Adipose tissue (tissue), 3 donors: ENCODE data around the gene ILF2. TPM values are rescaled to one million over a fixed set of nuclear protein-coding genes. Genes with fewer than 3 reads are reported as not detected.
"Not testable (repeated sequence)": the region's sequence is repeated elsewhere in the genome, so short reads cannot be mapped to it uniquely, and the experiment has no call there.

Experiments
- H3K27ac ChIP-seq: one replicate; pipeline ENCODE4 v1.5.1; 2013; ENCODE audit warnings: low read depth, low read length
- WGBS, 3 donors: extraction: QIAGEN DNeasy Blood & Tissue Kit; methylation state at CpG; one replicate each; pipeline ENCODE4 v1.1.7; 2013; 5-methylcytosine and 5-hydroxymethylcytosine counted together
- polyA plus RNA-seq, 3 donors: library from polyadenylated mRNA; stranded (reverse); fragments of 200-250 nt; gene quantifications; one replicate each; pipeline ENCODE4 v1.2.3, GENCODE V29; 2013
- donor health status: healthy with polysubstance abuse.
- donor health status: Bipolar disorder and iron deficiency.
- donor health status: healthy.

The ILF2 gene
- polyA plus RNA-seq, 3 donors, result 56.3 to 111 (median 89.5) TPM

DNA sequence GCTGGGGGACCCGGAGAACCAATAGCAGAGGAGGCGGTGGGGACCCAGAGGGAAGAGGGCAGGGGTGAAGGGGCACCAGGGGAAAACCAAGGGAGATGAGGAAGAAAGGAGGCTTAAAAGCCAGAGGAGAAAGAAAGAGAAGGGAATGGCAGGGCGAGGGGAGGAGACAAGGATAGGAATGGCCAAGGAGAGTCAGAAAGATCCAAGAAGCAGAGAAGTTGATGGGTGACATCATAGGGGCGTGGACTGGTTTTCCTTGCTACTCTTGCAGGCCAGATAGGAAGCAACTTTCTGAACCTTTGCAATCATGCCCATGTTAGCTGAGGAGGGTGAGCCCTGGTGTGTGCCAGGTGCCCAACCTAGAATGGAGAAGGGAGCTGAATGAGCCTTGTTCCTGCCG, 13.1 kb upstream of the ILF2 start:
- WGBS, 3 donors, result 73 to 86% (median 79%) methylated on average over 5 of the region's 5 CpGs
- H3K27ac ChIP-seq, result no peak overlapping the region

DNA sequence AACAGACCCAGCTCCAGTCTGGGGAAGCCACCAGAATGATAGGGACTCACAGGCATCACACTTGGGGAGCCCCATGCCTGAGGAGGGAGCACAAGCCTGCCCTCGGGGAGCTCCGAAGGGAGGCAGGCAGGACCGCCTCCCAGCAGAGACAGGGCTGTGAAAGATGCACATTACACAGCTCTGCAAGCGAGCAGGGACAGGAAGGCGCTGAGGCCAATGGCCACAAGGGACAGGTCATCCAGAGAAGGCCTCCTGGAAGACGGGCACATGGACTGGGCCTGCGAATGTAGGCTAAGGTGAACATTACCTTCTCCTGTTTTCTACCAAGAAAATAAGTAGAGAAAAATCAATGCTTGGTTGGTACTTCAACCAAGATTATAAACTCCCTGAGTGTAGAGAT, 11.9 kb upstream of the ILF2 start:
- no peak overlapping the region for H3K27ac ChIP-seq
- WGBS, 3 donors, result 80 to 90% (median 85%) methylated on average over 7 of the region's 7 CpGs

DNA sequence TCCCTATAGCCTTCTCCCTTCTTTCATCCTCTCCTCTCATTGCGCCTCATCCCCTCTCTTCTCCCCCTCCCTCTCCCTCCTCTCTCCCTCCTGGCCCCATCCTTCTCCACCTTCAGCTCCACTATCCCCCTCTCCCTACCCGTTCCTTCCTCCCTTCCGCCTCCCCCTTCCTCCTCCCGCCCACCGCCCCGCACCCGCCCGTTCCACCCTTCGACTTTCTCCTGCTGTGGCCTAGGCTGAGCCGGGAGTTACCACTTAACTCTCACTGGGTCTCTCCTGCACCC, 9.3 kb upstream of the ILF2 start:
- H3K27ac ChIP-seq, result no peak overlapping the region
- 13 to 37% (median 14%) methylated on average over 9 to 10 of the region's 10 CpGs for WGBS, 3 donors

DNA sequence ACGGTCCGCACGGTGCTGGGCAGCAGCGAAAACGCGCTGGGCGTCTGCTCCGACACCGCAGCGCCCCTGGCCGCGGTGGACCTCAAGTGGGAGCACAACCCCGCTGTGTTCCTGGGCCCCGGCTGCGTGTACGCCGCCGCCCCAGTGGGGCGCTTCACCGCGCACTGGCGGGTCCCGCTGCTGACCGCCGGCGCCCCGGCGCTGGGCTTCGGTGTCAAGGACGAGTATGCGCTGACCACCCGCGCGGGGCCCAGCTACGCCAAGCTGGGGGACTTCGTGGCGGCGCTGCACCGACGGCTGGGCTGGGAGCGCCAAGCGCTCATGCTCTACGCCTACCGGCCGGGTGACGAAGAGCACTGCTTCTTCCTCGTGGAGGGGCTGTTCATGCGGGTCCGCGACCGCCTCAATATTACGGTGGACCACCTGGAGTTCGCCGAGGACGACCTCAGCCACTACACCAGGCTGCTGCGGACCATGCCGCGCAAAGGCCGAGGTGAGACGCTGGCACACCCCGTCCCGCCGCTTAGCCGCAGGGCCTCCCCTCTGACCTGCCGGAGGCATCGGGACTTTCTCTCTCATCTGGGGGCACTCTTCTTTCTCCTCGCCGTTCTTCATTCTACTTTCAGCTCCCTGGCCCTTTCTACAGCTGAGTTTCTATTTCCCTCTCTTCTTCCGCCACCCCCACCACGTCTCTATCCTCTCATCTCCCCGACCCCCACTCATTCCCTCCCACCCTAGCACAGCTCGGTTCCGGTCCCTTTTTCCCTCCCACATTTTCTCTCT, 8.7 kb upstream of the ILF2 start:
- H3K27ac ChIP-seq, result no peak overlapping the region
- 1 to 6% (median 2%) methylated on average over 68 to 73 of the region's 73 CpGs for WGBS, 3 donors

DNA sequence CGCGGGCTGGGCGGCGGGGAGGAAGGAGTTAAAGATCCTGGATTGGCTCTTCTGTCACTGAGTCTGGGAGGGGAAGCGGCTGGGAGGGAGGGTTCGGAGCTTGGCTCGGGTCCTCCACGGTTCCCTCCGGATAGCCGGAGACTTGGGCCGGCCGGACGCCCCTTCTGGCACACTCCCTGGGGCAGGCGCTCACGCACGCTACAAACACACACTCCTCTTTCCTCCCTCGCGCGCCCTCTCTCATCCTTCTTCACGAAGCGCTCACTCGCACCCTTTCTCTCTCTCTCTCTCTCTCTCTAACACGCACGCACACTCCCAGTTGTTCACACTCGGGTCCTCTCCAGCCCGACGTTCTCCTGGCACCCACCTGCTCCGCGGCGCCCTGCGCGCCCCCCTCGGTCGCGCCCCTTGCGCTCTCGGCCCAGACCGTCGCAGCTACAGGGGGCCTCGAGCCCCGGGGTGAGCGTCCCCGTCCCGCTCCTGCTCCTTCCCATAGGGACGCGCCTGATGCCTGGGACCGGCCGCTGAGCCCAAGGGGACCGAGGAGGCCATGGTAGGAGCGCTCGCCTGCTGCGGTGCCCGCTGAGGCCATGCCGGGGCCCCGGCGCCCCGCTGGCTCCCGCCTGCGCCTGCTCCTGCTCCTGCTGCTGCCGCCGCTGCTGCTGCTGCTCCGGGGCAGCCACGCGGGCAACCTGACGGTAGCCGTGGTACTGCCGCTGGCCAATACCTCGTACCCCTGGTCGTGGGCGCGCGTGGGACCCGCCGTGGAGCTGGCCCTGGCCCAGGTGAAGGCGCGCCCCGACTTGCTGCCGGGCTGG, 7.9 kb upstream of the ILF2 start, which contains the start of gene NPR1:
Gene NPR1 (plus strand): TSS at position 170 of the 818 bp plus-strand sequence. CDS start 421 bp downstream, at position 591.
- 1% methylated on average over 65 to 78 of the region's 78 CpGs for WGBS, 3 donors
- H3K27ac ChIP-seq, result no peak within 1 kb of the TSS

DNA sequence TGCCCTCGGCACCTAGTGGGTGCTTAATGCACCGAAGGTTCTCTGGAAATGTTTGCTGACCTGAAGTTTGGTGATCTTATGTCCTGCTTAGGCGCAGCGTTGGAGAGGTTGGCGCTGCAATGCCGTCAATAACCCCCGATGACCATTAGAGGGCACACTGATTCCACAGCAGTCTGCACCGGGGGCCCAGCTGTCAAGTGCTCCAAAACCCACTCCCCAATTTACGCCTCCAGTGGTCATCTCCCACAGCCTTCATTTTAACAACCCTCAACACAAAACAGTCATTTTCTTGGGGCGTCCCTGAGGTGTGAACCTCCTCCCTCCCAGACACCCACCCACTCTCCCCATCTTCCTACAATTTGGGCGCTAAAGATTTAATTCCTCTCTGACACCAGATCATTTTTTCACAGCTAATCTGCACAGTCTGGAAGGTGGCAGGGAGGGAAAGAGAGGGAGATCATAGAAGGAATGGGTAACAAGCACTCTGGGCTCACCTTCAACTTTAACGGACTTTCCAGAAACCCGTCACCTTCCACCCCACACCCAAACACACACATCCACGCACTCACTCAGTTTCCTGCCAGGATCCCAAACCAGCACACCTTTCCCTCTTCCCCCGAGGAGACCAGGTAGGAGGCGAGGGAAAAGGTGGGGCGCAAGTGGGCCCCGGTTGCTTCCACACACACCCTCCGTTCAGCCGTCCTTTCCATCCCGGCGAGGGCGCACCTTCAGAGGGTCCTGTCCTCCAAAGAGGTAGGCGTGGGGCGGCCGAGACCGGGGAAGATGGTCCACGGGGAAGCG, 7.1 kb upstream of the ILF2 start:
- WGBS, 3 donors, result 2 to 5% (median 2%) methylated on average over 26 to 29 of the region's 29 CpGs

DNA sequence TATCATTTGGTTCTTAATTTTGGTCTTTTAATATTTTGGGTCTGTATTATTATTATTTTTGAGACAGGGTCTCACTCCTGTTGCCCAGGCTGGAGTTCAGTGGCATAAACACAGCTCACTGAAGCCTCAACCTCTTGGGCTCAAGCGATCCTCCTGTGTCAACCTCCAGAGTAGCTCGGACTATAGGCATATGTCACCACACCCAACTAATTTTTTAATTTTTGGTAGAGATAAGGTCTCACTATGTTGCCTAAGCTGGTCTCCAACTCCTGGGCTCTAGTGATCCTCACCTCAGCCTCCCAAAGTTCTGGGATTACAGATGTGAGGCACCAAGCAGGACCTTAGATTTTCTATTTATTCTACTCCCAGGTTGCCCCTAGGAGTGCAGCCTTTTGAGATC, 2.7 kb upstream of the ILF2 start:
- H3K27ac ChIP-seq, result no peak overlapping the region
- 93 to 100% (median 93%) methylated on average over 2 of the region's 2 CpGs for WGBS, 3 donors

More for the DNA sequence above, 7.1 kb upstream of the ILF2 start:
- no peak overlapping the region for H3K27ac ChIP-seq

DNA sequence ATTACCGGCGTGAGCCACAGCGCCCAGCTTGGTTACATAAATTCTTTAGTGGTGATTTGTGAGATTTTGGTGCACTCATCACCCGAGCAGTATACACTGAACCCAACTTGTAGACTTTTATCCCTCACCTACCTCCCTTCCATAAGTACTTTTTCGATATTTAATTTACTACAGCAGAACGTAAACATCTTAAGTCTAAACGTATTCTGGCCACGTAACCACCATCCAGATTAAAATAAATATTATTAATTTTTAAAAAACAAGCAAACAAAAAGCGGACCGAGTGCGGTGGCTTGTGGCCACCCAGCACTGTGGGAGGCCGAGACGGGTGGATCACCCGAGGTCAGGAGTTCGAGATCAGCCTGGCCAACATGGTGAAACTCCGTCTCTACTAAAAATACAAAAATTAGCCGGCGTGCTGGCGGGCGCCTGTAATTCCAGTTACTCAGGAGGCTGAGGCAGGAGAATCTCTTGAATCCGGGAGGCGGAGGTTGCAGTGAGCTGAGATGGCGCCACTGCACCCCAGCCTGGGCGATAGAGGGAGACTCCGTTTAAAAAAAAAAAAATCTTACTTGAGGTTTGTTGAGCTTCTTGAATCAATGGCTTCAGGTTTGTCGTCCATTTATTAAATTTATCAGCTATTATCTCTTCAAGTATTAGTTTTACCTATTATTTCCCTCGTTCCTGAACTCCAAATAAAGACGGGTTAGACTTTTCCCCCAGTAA, 998 bp upstream of the ILF2 start:
- WGBS, 3 donors, result 6 to 8% (median 8%) methylated on average over 28 of the region's 28 CpGs
- not testable (repeated sequence) for H3K27ac ChIP-seq

DNA sequence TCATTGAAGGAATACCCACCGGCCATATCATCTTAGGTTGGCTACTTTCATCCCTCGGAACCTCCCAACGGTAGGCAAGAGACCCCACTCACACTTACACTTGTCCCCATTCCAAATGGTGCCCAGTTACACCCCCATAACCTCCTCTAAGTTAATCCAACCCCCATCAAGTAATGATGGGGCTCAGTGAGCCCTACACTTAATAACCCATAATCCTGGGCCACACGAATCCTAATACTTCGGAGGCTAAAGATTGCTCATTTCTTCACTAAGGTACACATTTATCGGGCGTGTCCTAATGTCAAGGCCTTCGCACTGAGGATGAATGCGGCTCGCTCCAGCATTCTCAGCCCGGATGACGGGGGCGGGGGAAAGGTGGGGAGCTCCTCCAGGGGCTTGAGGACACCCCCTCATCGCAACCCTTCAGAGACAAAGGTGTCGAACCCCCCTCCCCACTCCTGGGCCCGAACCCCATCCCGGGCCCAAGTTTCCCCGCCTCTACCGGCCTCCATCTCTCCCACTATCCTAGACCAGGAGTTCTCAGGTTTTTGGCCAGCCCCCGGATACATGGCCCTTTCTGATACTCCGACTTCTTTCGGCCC, 435 bp downstream of the ILF2 start:
- H3K27ac ChIP-seq, result no peak overlapping the region
- 1% methylated on average over 22 of the region's 22 CpGs for WGBS, 3 donors

DNA sequence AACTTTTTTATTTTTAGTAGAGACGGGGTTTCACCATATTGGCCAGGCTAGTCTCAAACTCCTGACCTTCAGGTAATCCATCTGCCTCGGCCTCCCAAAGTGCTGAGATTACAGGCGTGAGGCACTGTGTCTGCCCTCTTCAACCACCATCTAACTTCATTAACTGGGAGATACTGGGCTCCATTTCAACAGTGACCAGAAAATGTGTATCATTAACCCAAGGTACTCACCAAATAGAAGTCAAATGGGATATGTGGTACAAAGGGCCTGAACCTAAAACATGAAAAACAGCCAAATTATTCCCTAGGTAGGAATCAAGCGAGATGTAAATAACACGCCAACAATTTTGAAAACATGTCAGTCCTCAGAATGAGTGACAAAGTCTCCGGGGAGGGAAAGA, 1.2 kb downstream of the ILF2 start:
- 63 to 79% (median 78%) methylated on average over 6 of the region's 6 CpGs for WGBS, 3 donors
- H3K27ac ChIP-seq, result no peak overlapping the region

DNA sequence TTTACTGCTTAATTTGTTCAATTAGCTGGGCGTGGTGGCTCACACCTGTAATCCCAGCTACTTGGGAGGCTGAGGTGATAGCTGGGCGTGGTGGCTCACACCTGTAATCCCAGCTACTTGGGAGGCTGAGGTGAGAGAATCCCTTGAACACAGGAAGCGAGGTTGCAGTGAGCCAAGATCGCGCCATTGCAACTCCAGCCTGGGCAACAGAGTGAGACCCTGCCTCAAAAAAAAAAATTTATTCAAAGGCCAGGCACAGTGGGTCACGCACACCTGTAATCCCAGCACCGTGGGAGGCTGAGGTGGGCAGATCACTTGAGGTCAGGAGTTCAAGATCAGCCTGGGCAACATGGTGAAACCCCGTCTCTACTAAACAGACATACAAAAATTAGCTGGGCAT, 2.1 kb downstream of the ILF2 start:
- H3K27ac ChIP-seq, result not testable (repeated sequence)
- WGBS, 3 donors, result 96 to 98% (median 97%) methylated on average over 8 of the region's 8 CpGs

DNA sequence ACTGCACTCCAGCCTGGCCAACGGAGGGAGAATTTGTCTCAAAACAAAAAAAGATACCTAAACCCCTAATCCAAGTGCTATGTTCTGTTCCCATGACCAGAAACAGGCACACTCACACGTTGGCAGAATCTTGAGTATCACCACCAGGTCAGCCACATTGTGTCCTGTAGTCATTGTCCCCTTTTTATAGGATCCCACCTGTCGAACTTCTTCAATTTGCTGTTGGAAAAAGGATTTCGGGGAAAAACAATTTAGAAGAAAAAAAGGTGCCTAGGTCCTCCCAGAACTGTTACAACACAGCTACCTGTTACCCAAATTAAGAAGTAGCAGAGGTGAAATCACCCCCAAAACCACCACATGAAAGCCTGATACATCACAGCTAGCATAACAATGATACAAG, 3.4 kb downstream of the ILF2 start:
- 83 to 91% (median 88%) methylated on average over 4 of the region's 4 CpGs for WGBS, 3 donors
- H3K27ac ChIP-seq, result no peak overlapping the region

DNA sequence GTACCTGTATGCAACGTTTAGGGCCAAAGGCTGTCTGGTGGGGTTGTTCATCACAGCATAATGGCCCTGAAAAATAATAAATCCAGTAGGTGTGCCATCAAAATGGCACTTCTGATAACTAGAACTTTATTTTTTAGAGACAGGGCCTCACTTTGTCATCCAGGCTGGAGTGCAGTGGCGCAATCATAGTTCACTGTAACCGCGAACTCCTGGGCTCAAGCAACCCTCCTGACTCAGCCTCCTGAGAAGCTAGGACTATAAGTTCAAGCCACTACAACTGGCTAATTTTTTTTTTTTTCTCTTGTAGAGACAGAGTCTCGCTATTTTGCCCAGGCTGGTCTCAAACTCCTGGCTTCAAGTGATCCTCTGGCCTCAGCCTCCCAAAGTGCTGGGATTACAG, 7.6 kb downstream of the ILF2 start:
- WGBS, 3 donors, result 73 to 84% (median 75%) methylated on average over 5 of the region's 5 CpGs
- H3K27ac ChIP-seq, result no peak overlapping the region

DNA sequence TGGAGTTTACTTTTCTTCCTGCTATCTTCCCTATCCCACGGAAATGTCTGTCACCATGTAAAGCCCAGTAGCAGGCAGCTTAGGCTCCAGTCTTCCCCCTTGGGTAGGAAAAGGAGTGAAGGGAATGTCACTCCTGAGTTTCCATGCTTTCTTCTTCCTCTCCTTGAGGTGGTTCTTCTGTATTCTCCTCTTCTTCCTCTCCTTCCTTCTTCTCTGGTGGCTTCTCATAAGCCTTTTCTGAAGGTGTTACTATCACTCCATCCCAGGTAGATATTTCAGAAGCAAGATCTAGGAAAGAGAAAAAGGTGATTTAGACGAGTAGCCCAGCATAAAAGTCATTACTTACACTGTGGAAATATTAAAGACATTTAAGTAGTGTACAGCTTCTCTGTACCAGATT, 8.5 kb downstream of the ILF2 start:
- H3K27ac ChIP-seq, result no peak overlapping the region
- WGBS, 3 donors, result 54 to 62% (median 61%) methylated on average over 2 of the region's 2 CpGs

DNA sequence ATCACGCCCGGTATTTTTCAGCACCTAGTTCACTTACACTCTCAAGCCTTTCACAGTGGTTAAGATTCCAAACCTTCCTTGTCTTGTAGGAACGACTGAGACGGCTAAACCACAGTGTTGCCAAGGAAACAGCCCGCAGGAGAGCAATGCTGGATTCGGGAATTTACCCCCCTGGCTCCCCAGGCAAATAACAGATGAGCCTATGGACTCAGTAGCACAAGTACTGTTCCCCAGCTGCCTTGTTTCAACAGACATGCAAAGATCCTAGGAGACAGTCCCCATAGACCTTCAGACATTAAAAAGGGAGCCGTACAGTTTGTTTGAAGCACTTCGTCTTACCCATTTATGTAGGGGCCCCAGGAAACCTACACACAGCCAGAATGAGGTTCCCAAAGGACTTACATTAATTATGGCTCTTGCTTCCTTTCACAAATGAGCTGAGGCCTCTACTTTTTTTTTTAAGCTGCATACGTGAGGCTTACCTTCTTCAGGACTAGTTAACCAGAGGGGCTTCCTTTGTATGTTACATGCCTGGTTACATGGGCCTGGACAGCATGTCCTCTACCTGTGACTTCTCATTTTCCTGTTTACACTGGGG, 9.6 kb downstream of the ILF2 start:
- WGBS, 3 donors, result 65% methylated on average over 9 of the region's 9 CpGs
- no peak overlapping the region for H3K27ac ChIP-seq

DNA sequence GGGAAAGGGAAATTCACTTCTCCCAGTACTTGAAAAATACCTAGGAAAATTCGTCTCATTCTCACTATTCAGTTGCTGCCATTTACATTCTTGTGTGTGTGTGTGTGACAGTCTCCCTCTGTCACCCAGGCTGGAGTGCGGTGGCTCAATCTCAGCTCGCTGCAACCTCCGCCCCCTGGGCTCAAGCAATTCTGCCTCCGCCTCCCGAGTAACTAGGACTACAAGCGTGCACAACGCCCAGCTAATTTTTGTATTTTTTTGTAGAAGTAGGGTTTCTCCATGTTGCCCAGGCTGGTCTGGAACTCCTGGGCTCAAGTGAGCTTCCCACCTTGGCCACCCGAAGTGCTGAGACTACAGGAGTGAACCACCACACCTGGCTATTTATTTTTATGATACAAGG, 11.1 kb downstream of the ILF2 start:
- WGBS, 3 donors, result 52 to 78% (median 74%) methylated on average over 9 of the region's 9 CpGs
- H3K27ac ChIP-seq, result no peak overlapping the region

DNA sequence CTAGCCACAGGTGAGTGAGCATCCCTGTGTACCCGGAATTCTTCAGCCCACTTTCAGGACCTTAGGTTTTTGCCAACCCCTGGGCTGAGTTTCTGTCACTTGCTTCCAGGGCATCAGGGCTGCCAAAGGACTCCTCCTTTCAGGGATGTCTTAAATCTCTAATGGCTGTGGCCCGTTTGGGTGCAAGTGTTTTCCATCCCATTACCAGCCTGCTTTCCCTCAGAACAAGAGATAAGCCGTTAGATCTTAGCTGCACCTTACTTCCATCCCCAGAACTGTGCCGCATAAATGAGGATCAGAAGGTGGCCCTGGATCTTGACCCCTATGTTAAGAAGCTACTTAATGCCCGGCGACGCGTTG, 11.6 kb downstream of the ILF2 start:
- 18 to 37% (median 33%) methylated on average over 8 of the region's 8 CpGs for WGBS, 3 donors
- peak overlapping the region; percentile 64 for H3K27ac ChIP-seq
